GM12891 (cell line): ENCODE results near the gene SARDH.

Source experiments
- DNase-seq: peaks from one replicate; pipeline ENCODE4 v3.0.0; 2011; ENCODE audit warnings: low spot score; ENCODE audit not compliant: insufficient read length
- FAIRE-seq: peaks from 2 replicates; lab custom pipeline; 2011; peaks lifted over from hg19 to GRCh38; lab: Jason Lieb, UNC
- PAX5 ChIP-seq: IDR thresholded peaks from 2 replicates; pipeline ENCODE4 v1.6.1; 2011; ENCODE audit warnings: low read length, moderate library complexity, mild to moderate bottlenecking; ENCODE audit not compliant: insufficient read depth, severe bottlenecking
- POLR2A ChIP-seq: IDR thresholded peaks from 2 replicates; pipeline ENCODE4 v1.6.1; 2011; ENCODE audit warnings: low read depth, low read length, control low read depth
- POLR2AphosphoS5 ChIP-seq: IDR thresholded peaks from 2 replicates; pipeline ENCODE4 v1.6.1; 2011; ENCODE audit warnings: low read depth, low read length, control low read depth
- POU2F2 ChIP-seq: IDR thresholded peaks from 2 replicates; pipeline ENCODE4 v1.6.1; 2011; ENCODE audit warnings: low read depth, mild to moderate bottlenecking, control low read depth, low read length, moderate library complexity
- SPI1 ChIP-seq: IDR thresholded peaks from 2 replicates; pipeline ENCODE4 v1.6.1; 2011; ENCODE audit warnings: low read depth, low read length, control low read depth
- TAF1 ChIP-seq: IDR thresholded peaks from 2 replicates; pipeline ENCODE4 v1.6.1; 2011; ENCODE audit warnings: low read depth, low read length, control low read depth

The SARDH gene

DNA sequence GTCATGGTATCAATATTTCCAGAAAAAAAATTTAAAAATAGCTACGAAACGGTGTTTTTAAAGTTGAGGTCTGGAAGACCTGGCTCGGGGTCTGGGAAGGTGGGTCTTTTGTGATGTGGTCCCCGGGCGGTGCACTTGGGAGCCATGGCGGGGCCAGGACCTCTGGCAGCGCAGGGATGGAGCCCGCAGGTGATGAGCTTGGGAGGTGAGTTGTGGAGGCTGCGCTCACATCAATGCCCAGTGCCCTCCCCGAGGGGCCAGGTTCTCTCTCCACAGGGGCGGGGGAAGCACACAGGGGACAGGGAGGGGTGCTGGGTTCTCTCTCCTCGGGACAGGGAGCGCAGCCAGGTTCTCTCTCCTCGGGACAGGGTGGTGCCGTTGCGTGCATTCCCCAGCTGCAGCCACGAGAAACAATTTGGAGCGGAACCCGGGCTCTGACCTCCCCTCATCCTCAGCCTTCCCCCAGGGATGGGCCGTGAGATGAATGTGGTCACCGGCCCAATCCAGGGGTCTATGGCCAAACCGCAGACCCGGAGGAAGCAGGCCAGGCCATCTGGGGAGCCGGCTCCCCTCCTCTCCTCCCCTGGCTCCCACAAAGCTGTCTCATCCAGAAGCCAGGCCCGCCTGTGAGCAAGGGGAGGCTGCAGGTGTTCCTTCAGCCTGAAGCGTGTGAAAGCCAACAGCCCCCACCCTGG is 76.2 kb downstream of the SARDH start:
- FAIRE-seq (no peak), DNase-seq (no peak)
- TF ChIP-seq POLR2AphosphoS5 (no peak), PAX5 (no peak), POU2F2 (no peak), SPI1 (no peak), POLR2A (no peak), TAF1 (no peak)

DNA sequence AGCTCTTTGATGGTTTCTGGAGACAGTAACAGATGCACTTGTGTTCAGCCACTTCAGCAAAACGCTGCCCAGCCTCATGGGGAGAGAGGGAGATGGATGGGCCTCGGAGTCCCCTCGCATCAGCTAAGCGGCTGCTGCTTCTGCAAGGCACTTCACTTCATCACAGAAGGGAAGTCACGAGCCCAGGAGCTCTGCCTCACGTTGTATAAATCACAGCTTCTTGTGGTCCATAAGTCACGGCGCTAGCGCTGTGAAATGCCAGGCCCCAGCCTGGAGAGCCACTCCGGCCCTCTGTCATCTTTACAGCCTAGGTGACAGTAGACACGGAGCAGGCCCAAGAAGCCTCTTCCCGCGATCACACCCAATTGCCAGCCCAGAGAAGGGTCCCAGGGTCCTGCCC is 78.6 kb downstream of the SARDH start:
- TF ChIP-seq POLR2AphosphoS5 (no peak), PAX5 (no peak), SPI1 (no peak), TAF1 (no peak), POLR2A (no peak), POU2F2 (no peak)

DNA sequence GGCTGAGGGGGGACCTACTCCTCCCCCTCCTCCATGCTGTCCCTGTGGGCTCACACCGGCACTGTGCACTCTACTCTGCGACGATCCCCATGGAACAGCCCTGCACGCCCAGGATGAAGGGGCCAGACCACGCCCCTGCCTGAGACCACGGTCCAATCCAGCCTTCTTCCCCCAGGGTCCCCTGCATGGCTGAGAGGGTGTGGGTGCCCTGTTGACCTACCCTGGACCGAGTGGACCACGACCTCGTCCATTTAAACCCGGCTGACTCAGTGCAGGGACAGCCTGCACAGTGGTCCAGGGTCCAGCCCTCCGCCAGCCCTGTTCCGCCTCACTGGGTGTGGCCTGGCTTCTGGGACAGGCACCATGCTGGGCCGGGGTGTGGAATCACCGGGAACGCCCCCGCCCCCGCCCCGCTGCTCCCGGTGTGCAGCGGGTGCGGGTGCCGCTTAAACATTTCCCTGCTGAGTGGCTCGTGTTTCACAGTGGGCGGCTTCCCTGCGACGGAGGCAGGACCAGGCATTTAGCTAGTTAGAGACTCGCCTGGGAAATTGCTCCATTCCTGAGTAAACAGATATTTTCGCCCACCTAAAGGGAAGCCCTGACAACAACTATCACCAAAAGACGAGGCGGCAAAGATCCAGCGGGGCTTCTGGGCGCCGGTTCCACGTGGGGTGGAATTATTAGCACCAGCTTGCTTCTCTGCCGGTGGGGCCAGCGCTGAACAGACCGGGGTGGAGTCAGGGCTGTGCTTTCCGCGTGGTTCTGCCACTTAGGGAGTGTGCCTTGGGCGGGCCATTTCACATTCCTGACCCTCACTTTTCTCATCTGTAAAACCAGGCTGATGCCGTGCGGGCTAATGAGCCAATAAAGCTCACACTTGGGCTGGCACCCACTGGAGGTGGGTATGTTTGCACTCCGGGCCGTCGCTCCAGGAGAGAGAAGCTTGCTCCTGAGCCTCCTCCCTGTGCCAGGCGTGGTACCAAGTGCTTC is 79.4 kb downstream of the SARDH start:
- no peak for FAIRE-seq
- DNase-seq, result no peak
- no peak for TF ChIP-seq PAX5
- TF ChIP-seq POLR2AphosphoS5, result no peak
- TF ChIP-seq TAF1, result no peak
- no peak for TF ChIP-seq POU2F2
- TF ChIP-seq SPI1, result no peak
- no peak for TF ChIP-seq POLR2A

More for the DNA sequence above, 78.6 kb downstream of the SARDH start:
- no peak for DNase-seq
- FAIRE-seq, result no peak

DNA sequence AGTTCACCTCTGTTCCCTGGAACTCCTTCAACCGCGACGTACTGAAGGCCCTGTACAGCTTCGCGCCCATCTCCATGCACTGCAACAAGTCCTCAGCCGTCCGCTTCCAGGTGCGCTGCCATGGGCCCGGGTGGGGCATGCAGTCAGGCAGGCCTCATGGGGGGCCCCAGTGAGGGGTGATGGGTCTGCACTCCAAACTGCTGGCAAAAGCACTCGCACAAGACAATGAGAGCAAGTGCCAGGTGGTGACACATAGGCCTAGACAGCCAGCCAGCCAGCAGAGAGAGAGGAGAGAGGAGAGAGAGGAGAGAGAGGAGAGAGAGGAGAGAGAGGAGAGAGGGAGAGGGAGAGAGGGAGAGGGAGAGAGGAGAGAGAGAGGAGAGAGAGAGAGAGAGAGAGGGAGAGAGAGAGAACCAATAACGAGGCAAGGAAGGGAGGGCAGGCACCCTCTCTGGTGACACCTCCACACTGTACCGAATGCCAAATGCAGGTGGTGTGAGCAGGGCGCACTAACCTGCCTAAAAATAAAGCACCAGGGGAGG is 81.0 kb downstream of the SARDH start:
- no peak for DNase-seq
- no peak for FAIRE-seq
- TF ChIP-seq SPI1 (no peak), PAX5 (no peak), POLR2AphosphoS5 (no peak), POU2F2 (no peak), POLR2A (no peak), TAF1 (no peak)

DNA sequence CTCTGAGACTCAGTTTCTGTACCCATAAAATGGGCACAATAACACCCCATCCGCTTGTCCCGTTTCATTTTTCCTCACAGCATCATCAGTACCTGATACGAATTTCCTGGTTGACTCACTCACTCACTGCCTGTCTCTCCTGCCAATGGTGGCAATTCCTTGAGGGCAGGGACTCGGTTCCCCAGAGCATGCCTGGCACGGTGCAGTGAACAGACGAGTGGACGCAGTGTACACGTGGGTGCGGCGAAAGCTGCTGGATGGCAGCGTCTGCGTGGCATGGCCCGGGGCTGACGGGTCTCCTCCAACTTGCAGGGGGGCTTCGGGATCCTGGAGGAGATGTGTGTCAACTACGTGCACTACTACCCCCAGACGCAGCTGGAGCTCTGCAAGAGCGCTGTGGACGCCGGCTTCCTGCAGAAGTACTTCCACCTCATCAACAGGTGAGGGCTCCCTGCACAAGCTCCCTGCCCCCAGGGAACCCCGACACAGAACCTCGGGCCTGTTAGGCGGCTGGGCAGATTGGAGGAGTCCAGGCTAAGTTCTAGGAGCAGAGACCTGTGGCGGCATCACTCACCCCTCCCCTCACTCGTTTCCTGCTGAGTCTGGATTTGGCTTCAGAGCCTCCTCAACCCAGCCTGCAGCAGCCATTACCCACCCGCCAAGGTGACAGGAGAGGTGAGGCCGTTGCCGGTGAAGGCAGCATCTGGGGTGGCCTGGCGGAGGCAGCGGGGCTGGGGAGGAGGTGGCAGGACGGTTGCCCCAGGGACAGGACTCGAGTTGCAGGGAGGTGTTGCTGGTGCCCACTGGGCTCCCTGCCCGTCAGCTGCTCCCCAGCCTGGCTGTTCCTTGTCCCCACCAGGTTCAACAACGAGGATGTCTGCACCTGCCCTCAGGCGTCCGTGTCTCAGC is 81.7 kb downstream of the SARDH start:
- TF ChIP-seq POLR2AphosphoS5, result no peak
- TF ChIP-seq POLR2A, result no peak
- no peak for TF ChIP-seq PAX5
- TF ChIP-seq TAF1, result no peak
- no peak for TF ChIP-seq POU2F2
- TF ChIP-seq SPI1, result no peak
- DNase-seq (no peak), FAIRE-seq (no peak)

DNA sequence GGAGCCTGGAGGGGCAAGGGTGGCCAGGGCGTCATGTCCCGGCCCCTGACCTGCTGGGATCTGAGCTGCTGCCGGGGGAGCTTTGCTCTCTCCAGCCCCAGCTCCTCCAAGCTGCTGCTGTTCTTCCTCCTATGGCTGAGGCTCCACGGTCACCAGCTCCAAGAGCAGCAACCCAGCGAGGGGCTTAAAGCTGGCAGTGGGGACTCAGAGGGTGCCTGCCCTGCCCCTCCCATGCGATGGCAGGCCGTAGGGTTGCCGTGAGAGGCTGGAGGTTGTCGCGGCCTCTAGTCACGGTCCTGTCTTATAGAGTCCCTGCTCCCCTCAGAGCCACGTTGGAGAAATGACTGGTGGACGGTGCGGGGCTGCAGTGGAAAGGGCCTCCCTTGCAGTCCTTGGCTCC is 82.5 kb downstream of the SARDH start:
- FAIRE-seq, result no peak
- TF ChIP-seq POLR2AphosphoS5 (no peak), SPI1 (no peak), TAF1 (no peak), POLR2A (no peak), PAX5 (no peak), POU2F2 (no peak)
- DNase-seq, result no peak

DNA sequence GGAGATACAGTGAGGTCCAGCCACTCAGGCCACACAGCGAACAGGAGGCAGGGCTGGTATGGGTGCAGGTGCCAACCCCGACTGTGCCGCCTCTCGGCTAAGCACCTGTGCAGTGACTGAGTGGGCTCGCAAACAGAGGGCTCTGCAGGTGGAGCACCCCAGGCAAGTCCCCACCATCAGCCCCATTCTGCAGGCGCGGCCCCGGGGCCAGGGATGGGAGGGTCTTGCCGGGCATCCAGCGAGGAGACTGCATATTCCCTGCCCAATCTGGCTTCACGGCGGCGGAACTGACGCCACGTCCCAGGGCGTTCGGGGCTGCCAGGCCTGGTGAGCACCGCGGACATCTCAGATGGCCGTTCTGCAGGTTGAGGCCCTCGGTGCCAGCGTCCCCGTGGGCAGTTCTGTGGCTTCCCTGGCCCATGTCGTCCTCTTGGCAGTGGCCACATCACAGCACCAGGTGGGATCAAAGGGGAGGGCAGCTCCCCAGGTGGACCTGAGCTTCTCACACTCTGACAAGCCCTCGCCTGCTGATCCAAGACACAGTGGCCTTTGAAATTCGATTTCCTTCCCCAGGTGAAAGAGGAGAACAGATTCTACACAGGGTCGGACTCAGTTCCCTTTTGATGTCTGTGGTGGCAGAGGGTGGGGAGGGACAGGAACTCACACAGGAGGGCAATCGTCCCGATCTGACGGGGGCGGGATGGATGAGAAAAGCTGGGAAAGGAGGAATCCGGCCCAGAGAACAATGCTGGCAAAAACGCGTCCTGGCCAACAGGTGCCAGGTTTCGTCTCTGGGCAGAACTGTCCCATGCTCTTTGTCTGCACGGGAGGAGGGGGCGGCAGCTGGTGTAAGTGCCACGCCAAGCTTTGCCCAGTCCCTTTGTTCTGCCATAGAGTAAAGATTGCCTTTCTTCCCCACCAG is 83.2 kb downstream of the SARDH start:
- TF ChIP-seq TAF1 (no peak), PAX5 (no peak)
- FAIRE-seq (no peak), DNase-seq (no peak)

DNA sequence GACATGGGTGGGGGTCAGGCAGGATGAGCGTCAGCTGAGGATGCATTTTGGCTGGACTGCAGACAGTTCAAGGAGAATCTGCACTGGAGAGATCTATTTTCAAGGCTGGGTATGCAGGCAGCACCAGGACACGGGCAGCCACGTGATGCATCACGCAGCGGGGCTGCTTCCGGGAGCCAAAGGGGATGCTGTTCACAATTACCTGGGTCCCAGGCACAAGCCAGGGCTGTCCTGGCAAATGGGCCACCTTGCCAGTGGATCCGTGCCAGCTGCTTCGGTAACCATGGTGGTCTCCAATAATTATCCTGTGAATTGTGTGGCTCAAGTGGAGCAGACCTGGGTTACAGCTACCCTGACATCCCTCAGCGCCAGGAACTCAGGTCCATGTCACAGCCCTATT is 84.5 kb downstream of the SARDH start:
- no peak for TF ChIP-seq TAF1
- TF ChIP-seq POLR2AphosphoS5, result no peak
- no peak for TF ChIP-seq SPI1
- no peak for TF ChIP-seq POLR2A
- DNase-seq (no peak), FAIRE-seq (no peak)
